ENCODE measurements around the gene TFCP2L1. TPM values are rescaled to one million over a fixed set of nuclear protein-coding genes. Genes with fewer than 3 reads are reported as not detected.

TFCP2L1 gene
- total RNA-seq, 1 experiment from 2014 or later, result 1.8 TPM

- Histone ChIP-seq H3K23ac (ENCODE audit: insufficient read length, low read depth, low read length) (no peak overlapping the region), H3K79me1 (ENCODE audit: insufficient read depth, low read depth, low read length, poor library complexity, severe bottlenecking) (no peaks in the 10 kb centered on the region), H3K79me2 (ENCODE audit: insufficient read depth, low read length) (no peaks in the 10 kb centered on the region), H4K5ac (ENCODE audit: insufficient read length, low read depth, low read length) (no peak overlapping the region), H3K4ac (ENCODE audit: low read depth, low read length) (no peak overlapping the region), H3K9me3 (ENCODE audit: control insufficient read depth, low read depth, low read length) (no peaks in the 10 kb centered on the region), H3K27ac (ENCODE audit: insufficient read length, low read depth, low read length) (no peak overlapping the region), H2BK120ac (ENCODE audit: low read depth, low read length, poor library complexity, severe bottlenecking) (no peak overlapping the region), H3K23me2 (ENCODE audit: insufficient read length, low read depth, low read length, poor library complexity, severe bottlenecking) (no peaks in the 10 kb centered on the region), H3K27me3 (ENCODE audit: insufficient read depth, low read length) (no peaks in the 10 kb centered on the region), H3K14ac (ENCODE audit: insufficient read depth, low read length) (no peak overlapping the region), H2AFZ (ENCODE audit: low read length) (no peak overlapping the region), H4K91ac (ENCODE audit: insufficient read length, low read depth, low read length) (no peak overlapping the region), H3K18ac (ENCODE audit: insufficient read length, low read depth, low read length) (no peak overlapping the region), H4K20me1 (ENCODE audit: control insufficient read depth, insufficient read depth, insufficient read length) (no peaks in the 10 kb centered on the region), H2BK12ac (ENCODE audit: insufficient read length, low read depth, low read length) (no peak overlapping the region), H2BK15ac (ENCODE audit: low read depth, low read length) (no peak overlapping the region), H3K4me2 (ENCODE audit: insufficient read depth, insufficient read length, low read length) (no peak overlapping the region), H2AK5ac (ENCODE audit: insufficient read length, low read length) (no peak overlapping the region), H2BK5ac (ENCODE audit: insufficient read length, low read length) (no peak overlapping the region), H3T11ph (ENCODE audit: low read length) (no peak overlapping the region), H2BK20ac (ENCODE audit: low read depth, low read length, poor library complexity, severe bottlenecking) (no peak overlapping the region), H3K9ac (ENCODE audit: extremely low read depth, insufficient read length, low read length) (no peak overlapping the region), H3K4me1 (ENCODE audit: insufficient read depth, low read length) (no peaks in the 10 kb centered on the region), H4K8ac (replicated peaks; ENCODE audit: insufficient read length, low read depth, low read length) (no peak overlapping the region), H3K56ac (ENCODE audit: insufficient read length, low read depth, low read length) (no peak overlapping the region)
- H3K27ac Mint-ChIP-seq, result no peak overlapping the region
- no peak overlapping the region for H3K4me3 Mint-ChIP-seq
- no CpG with 5 or more reads among the region's 3 CpGs for WGBS (ENCODE audit: extremely low coverage, insufficient read length, low lambda C conversion rate)
- no peak for DNase-seq
- no peaks in the 10 kb centered on the region for H3K36me3 Mint-ChIP-seq (ENCODE audit: insufficient read depth in 1 of 3, low read depth in 3 of 3)
- H3K27me3 Mint-ChIP-seq (ENCODE audit: low read depth), result peaks cover 2% of the 10 kb centered on the region
- no peak for TF ChIP-seq CTCF (conservative IDR thresholded peaks at IDR 0.05)
- H3K9me3 Mint-ChIP-seq, result no peaks in the 10 kb centered on the region
- peaks cover 2 to 4% of the 10 kb centered on the region in 2 experiments; a peak in 3 of 4 replicates for H3K4me1 Mint-ChIP-seq
These were observed 43.5 kb downstream of the TFCP2L1 start for GRCh38 chr2:121241466-121241865.

All from H9 (cell line).